ENCODE data around the gene SEMG2. TPM values are rescaled to one million over a fixed set of nuclear protein-coding genes. Genes with fewer than 3 reads are reported as not detected.

The SEMG2 gene
- total RNA-seq, 2 experiments from 2014 or later = not detected

DNA sequence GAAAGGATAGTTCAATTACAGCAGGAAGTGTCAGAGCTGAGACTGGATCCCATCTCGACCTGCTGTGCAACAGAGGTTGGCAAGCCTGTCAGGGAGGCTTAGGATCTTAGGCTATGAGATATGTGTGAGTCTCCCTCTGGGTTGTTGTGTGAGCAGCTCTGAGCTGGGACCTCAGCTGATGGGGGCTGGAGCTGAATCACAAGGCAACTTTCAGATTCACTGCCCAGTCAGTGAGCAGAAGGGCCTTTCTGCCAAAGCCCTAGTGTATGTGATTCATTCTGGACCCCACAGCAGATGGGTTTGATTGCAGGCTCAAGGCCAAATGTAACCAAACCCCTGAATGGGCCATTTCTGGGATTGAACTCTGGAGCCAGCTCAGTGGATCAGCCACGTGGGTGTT lies 42.0 kb upstream of the SEMG2 start:
- Mint-ChIP-seq H3K4me1 (ENCODE audit: low read depth) (no peaks in the 10 kb centered on the region), H3K9me3 (no peaks in the 10 kb centered on the region), H3K36me3 (ENCODE audit: low read depth) (no peaks in the 10 kb centered on the region), H3K4me3 (no peak overlapping the region), H3K27ac (no peak overlapping the region), H3K27me3 (no peaks in the 10 kb centered on the region)
- ChIA-PET CTCF (interaction anchor here (1.0 to 1.3 kb wide), 2 partner anchors 115 to 135 kb away, joined by 3 read pairs; no protein-coding TSS in a partner anchor), POLR2A (interaction anchor here (1.2 kb wide), 1 partner anchor 8 kb away, joined by 3 read pairs; no protein-coding TSS in a partner anchor)
- intact Hi-C loops (cut with micrococcal nuclease) = no loop called here
- no peak for ATAC-seq
- TF ChIP-seq, protein P1, sequence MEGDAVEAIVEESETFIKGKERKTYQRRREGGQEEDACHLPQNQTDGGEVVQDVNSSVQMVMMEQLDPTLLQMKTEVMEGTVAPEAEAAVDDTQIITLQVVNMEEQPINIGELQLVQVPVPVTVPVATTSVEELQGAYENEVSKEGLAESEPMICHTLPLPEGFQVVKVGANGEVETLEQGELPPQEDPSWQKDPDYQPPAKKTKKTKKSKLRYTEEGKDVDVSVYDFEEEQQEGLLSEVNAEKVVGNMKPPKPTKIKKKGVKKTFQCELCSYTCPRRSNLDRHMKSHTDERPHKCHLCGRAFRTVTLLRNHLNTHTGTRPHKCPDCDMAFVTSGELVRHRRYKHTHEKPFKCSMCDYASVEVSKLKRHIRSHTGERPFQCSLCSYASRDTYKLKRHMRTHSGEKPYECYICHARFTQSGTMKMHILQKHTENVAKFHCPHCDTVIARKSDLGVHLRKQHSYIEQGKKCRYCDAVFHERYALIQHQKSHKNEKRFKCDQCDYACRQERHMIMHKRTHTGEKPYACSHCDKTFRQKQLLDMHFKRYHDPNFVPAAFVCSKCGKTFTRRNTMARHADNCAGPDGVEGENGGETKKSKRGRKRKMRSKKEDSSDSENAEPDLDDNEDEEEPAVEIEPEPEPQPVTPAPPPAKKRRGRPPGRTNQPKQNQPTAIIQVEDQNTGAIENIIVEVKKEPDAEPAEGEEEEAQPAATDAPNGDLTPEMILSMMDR (IDR thresholded peaks at IDR 0.05) = no peak
- no peak for DNase-seq

DNA sequence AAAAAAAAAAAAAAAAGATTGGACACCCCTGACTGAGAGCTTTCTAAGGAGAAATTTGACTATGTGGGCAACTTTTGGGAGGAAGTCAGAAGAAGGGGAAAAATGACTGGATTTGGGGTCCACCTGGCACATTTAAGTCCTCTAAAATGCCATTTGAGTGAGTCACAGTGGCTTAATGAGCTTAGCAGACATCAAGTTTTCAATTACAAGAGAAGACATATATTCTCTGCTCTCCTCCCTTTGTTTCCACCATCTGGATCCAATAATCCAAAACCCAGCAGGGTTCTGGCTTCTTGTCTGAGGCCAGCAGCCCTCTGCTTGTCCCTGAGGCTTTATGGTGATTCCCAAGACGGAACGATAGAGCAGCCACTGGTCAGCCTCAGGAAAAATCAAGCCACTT lies 39.5 kb upstream of the SEMG2 start:
- H3K9me3 Mint-ChIP-seq = no peaks in the 10 kb centered on the region
- intact Hi-C loops (cut with micrococcal nuclease) = no loop called here
- H3K27ac Mint-ChIP-seq = no peak overlapping the region
- no peaks in the 10 kb centered on the region for H3K27me3 Mint-ChIP-seq
- no peak overlapping the region for H3K4me3 Mint-ChIP-seq
- POLR2A ChIA-PET = no interaction called here
- no peaks in the 10 kb centered on the region for H3K4me1 Mint-ChIP-seq (ENCODE audit: low read depth)
- CTCF ChIA-PET = interaction anchor here (0.6 kb wide), 1 partner anchor 124 kb away, joined by 3 read pairs; no protein-coding TSS in a partner anchor
- DNase-seq = no peak
- H3K36me3 Mint-ChIP-seq (ENCODE audit: low read depth) = no peaks in the 10 kb centered on the region
- ATAC-seq = no peak
- TF ChIP-seq, protein P1 (IDR thresholded peaks at IDR 0.05) = no peak

DNA sequence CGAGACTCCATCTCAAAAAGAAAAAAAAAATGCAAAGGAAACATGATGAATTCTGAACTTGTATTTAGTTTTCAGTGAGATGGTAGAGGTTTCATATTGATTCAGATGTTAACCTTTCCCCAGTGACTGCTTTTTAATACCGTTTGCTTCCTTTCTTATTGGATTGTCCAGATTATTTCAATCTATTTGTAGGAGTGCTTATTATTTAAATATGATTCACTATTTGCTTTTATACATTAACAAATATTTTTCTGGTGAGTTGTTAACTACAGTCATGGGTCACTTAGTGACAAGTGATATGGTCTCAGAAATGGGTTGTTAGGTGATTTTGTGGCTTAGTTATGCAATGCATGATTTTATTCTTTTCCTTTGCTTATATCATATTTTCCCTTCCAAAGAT lies 38.1 kb upstream of the SEMG2 start:
- no peak overlapping the region for H3K27ac Mint-ChIP-seq
- TF ChIP-seq, protein P1 (IDR thresholded peaks at IDR 0.05) = no peak
- ChIA-PET CTCF (no interaction called here), POLR2A (no interaction called here)
- H3K4me1 Mint-ChIP-seq (ENCODE audit: low read depth) = no peaks in the 10 kb centered on the region
- H3K4me3 Mint-ChIP-seq = no peak overlapping the region
- intact Hi-C loops (cut with micrococcal nuclease) = no loop called here
- ATAC-seq = no peak
- DNase-seq = no peak
- H3K9me3 Mint-ChIP-seq = no peaks in the 10 kb centered on the region
- no peaks in the 10 kb centered on the region for H3K36me3 Mint-ChIP-seq (ENCODE audit: low read depth)
- H3K27me3 Mint-ChIP-seq = no peaks in the 10 kb centered on the region

DNA sequence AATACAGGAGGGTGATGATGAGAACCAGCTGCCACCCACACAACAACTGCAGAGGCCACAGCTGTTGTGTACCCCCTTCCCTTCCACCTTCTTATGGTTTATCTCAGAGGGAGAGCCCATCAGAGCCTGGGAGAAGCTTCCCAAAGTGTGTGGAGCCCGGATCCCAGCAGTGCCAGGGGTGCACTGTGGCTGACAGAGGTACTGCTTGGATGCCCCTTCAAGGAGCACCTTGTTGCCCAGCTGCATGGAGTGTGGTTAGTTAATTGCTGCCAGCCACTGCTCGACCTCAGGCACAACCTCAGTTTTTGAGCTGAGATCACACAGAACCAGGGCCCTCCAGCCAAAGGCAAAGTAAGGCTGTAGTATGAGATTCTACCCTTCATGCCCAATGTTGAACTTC lies 33.5 kb upstream of the SEMG2 start:
- Mint-ChIP-seq H3K27me3 (peaks cover 3% of the 10 kb centered on the region), H3K9me3 (no peaks in the 10 kb centered on the region), H3K36me3 (ENCODE audit: low read depth) (no peaks in the 10 kb centered on the region), H3K27ac (no peak overlapping the region), H3K4me3 (no peak overlapping the region), H3K4me1 (ENCODE audit: low read depth) (no peaks in the 10 kb centered on the region)
- CTCF ChIA-PET = interaction anchor here (1.0 to 2.0 kb wide), 2 partner anchors 49 to 104 kb away, joined by 3 to 9 read pairs; no protein-coding TSS in a partner anchor
- POLR2A ChIA-PET = interaction anchor here (0.8 kb wide), 1 partner anchor 9 kb away, joined by 3 read pairs; no protein-coding TSS in a partner anchor
- TF ChIP-seq, protein P1 (IDR thresholded peaks at IDR 0.05) = no peak
- intact Hi-C loops (cut with micrococcal nuclease) = no loop called here
- ATAC-seq (no peak), DNase-seq (no peak)

DNA sequence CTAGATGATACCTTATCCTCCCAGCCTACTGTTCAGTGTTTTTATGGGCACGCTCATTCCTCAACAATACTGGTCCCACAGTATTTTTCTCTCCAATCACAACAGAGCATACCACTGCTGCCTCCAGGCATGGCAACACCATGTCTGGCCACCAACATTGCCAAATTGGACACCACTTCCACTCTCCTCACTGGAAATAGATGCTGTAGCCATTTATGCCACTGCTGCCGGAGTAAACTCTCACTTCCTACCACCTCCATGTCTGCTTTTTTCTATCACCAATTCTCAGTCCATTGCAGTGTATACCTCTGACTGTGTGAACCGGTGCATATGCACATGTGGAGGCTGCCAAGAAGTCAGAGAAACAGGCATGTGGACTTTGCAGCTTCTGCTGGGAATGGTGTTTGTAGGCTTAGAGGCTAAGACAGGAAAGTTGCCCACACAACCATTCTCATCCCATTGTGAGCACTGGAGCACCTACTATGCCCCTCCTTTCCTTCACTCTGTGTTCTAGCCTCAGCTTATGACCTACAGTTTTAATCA lies 32.0 kb upstream of the SEMG2 start:
- H3K27ac Mint-ChIP-seq = no peak overlapping the region
- TF ChIP-seq, protein P1 (IDR thresholded peaks at IDR 0.05) = no peak
- H3K4me1 Mint-ChIP-seq (ENCODE audit: low read depth) = no peaks in the 10 kb centered on the region
- POLR2A ChIA-PET = no interaction called here
- no peaks in the 10 kb centered on the region for H3K9me3 Mint-ChIP-seq
- H3K27me3 Mint-ChIP-seq = peaks cover 4% of the 10 kb centered on the region
- no peak for DNase-seq
- no peak overlapping the region for H3K4me3 Mint-ChIP-seq
- intact Hi-C loops (cut with micrococcal nuclease) = no loop called here
- CTCF ChIA-PET = no interaction called here
- ATAC-seq = no peak
- H3K36me3 Mint-ChIP-seq (ENCODE audit: low read depth) = no peaks in the 10 kb centered on the region

Data from activated CD8-positive, alpha-beta T cell treated with anti-CD3 and anti-CD28 coated beads for 36 hours (primary cell).